SKM-1 treated with dmso at 0.1 percent for 144 hours (cell line): ENCODE measurements around the gene SEC14L5.

Experiments
- DNase-seq: peaks from one replicate; lab custom pipeline; 2025; ENCODE audit not compliant: unreplicated experiment; lab: John Stamatoyannopoulos, UW

Gene SEC14L5

DNA sequence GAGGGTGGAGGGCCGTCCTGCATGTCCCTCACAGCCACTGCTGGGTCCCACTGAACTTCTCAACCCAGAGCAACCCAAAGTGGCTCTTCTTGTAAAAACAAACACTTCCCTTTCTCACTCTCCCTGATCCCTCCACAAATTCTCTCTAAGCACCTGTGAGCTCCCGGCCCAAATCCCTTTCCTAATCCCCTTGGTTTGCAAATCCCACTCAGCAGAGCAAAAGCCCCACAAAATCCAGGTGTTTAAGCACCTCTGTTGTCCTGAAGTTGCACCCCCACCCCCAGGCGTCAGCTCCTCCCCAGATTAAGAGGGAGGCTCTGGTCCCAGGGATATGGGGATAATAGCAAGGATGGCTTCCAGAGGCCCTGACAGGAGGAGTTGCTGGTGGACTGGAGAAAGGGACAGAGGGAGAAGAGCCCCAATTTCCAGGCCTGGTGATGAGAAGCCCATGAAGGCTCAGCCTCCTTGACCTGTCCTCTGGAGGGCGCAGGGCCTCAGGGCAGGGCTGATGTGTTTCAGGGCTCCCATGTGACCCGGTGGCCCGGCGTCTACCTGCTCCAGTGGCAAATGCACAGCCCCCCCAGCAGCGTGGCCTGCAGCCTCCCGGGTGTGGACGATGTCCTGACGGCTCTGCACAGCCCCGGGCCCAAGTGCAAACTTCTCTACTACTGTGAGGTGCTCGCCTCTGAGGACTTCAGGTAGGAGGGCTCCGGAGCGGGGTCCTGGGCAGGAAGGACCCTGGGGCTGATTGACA lies 52.6 kb downstream of the SEC14L5 start:
- no peak for DNase-seq

DNA sequence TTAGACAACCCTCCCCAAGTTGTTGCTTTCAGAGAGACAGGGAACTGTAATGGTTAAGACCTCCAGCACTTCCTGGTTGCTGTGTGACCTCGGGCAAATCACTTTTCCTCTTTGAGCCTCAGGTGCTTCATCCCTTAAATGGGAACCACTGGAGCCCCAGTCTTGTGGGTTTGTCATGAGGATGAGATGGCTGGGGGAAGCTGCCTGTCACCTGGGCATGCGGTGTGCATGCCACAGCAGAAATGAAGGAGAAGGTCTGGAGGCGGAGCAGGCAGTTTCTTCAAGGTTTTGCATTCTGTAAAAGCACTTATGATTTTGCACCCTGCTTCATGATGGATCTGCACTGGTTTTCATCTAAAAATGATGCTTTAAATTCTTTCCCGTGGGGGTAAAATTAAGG lies 53.5 kb downstream of the SEC14L5 start:
- no peak for DNase-seq

DNA sequence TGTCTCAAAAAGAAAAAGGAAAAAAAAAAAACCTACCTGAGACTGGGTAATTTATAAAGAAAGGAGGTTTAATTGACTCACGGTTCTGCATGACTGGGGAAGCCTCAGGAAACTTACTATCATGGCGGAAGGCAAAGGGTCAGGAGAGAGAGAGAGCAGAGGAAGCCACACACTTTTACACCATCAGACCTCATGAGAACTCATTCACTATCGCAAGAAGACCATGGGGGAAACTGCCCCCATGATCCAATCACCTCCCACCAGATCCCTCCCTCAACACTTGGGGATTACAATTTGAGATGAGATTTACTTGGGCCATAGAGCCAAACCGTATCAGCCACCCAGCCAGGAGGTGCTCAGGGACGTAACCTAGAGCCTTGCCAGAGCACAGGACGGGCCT lies 54.8 kb downstream of the SEC14L5 start:
- DNase-seq, result no peak

DNA sequence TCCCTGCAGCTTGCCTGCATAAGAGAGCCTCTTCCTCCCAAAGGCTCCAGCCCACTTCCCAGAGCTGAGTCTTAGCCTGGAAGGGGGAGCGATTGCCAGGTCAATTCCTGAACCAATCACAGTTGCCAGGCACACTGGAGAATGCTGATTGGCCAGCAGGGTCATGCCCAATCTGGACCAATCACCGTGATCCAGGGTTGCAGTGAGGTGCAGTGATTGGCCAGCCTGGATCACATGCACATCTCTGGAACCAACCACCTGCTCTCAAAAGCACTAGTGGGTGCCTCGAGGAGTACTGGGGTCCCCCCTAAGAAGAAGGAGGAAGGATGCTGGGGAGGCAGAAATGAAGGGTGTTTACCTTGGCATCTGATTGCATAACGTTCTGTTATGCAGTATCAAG lies 57.2 kb downstream of the SEC14L5 start:
- DNase-seq, result no peak

DNA sequence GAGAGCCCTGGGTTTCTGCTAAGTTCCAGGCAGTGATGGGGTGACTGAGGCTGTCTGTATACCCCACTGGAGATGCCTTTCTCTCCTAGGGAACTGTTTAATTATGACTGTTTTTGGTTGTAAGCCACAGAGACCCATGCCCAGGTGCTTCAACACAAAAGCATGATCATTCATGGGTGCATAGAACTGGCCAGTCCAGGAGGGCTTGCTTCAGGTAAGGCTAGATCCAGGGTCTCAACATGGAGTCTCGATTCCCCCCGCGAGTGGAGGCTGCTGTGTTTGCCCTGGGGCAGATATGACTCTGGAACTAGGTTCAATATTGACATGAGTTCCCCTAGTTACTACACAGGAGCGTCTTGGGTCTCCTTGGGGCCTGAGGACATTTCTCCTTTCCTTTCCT lies 57.8 kb downstream of the SEC14L5 start:
- DNase-seq, result no peak

DNA sequence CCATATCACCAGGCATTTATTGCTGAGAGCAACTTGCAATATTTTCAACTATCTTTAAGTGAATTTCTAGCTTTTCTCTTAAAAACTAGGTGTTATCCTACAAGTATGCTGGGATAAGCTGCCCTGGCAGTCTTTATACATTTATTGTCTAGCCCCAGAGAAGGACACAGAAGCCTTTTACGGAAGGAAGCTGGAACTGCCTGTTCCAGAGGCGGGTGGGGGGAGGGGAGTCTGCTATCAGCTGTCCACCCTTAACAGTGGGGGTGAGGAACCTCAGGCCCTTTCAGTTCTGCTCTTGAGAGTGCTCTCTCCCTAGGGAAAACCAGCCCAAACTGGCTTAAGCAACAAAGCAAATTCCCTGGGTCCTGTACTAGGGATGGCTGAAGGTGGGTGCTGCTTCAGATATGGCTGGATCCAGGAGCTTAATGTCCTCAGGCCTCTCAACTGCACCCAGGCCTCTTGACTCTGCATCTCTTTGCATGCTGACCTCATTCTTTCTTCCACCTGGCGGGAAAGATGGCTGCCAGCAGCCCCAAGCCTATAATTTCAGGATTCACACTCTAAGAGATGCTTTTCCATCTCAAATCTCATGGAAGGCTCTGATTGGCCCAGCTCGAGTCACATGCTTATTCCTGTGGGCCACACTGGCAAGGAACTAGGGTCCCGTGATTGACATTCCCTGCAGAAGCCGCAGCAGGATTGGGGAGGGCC lies 59.0 kb downstream of the SEC14L5 start:
- DNase-seq, result no peak

DNA sequence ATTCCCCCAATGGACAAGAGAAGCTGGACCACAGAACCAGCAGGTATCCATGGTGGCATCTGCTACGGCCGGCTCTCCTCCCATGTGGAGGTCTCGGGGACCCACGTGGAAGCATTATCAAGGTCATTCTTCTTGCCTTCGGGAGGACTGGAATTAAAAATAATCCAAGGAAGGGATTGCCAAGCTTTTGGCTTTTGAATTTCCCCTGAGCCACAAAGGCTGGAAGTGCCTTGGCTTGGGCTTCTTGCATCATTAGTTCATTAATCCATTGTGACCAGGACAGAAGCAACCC lies 59.5 kb downstream of the SEC14L5 start:
- no peak for DNase-seq

DNA sequence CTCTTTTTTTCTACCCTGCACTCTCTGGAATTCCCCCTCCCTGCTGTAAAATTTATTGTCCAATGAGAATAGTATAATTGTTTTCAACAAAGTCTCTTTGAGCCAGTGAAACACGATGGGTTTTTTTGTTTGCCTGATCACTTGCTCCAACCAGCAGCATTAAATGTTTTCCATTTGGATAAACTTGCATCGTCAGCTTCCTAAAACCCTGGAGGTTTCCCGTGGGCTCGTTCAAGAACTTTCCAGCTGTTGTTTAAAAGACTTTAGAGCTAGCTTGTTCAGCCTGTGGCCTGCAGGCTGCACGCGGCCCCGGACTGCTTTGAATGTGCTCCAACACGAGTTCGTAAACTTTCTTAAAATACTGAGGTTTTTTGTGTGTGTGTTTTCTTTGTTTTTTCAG lies 60.7 kb downstream of the SEC14L5 start:
- DNase-seq, result no peak

DNA sequence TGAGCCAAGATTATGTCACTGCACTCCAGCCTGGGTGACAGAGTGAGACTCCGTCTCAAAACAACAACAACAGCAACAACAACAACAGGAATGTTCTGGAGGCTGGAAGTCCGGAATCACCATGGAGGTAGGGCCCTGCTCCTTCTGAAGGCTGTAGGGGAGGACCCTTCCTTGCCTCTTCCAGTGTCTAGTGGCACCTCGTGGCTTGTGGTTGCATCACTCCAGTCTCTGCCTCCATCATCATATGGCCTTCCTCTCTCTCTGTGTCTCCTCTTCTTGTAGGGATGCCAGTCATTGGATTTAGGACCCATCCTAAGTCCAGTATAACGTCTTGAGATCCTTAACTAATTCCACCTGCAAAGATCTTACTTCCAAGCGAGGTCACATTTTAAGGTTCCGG lies 61.6 kb downstream of the SEC14L5 start:
- DNase-seq, result no peak

DNA sequence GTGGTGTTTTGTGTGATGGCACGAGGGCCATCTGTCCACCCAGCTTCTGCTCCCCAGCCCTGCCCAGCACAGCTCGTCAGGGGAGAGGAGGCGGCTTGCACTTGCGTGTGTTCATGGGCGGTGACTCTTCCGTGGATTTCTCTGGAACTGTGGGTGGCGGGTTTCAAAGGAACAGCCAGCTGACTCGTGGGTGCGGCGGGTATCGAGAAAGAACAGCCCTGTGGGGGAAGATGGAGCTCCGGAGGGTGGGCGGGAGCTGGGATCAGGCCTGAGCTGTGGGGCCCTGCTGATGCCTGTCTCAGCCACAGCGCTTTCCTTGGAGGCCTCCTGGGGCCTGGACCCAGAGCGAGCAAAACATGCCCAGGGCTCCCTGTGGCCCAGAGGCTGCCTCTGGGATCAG lies 62.4 kb downstream of the SEC14L5 start:
- DNase-seq, result no peak

DNA sequence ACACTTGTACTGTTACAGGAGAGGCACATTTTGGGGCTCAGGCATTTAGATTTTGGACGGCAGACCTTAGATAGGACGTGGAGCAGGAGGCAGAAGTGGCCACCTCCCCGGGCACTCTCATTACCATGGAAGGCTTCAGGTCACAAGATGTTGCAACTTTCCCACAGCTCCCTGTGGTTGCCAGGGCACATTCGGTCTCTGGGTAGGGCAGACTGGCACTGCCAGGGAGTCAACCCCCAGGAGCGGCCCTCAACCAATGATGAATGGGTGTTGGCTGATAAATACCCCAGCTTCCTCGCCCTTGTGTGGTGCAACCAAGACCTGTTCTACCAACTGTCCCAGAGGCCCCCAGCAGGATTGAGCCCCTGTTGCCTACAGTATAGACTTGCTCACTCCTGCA lies 64.4 kb downstream of the SEC14L5 start:
- no peak for DNase-seq

DNA sequence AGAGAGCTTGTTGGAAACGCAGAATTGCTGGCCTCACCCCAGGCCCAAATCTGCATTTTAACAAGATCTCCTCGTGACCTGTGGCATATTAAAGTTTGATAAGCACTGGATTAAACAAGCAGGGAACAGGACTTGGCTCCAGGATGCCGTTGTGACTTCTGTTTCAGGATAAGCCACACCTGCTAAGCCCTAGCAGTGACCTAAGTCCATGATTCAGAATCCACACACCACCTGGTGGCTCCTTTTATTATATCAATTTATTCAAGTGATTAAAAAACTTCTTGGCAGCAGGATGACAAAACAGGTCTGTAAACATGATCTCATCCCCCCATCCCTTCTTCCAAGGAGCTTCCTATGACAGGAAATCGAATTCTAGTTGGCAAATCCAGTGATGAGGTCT lies 66.5 kb downstream of the SEC14L5 start:
- DNase-seq, result no peak

DNA sequence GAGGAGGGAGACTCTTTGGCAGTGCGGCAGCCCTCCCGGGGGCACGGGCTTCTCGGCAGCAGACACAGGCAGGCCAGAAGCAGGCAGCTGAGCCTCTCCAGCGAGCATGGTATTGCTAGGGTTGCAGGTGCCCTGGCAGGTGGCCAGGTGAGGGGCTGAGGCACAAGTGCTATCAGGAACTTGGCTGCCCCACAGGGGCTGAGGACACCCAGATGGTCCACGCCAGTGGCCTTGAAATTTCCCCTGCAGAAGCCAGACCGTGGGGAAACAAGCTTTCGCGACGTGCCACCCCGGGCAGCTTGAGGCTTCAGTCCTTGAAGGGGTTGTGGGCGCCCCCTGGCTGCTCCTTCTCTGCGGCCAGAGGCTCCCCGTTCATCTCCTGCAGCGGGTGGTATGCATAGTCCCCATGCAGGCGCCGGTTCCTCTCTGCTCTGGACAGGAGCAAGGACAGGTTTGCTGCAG lies 67.1 kb downstream of the SEC14L5 start:
- no peak for DNase-seq

DNA sequence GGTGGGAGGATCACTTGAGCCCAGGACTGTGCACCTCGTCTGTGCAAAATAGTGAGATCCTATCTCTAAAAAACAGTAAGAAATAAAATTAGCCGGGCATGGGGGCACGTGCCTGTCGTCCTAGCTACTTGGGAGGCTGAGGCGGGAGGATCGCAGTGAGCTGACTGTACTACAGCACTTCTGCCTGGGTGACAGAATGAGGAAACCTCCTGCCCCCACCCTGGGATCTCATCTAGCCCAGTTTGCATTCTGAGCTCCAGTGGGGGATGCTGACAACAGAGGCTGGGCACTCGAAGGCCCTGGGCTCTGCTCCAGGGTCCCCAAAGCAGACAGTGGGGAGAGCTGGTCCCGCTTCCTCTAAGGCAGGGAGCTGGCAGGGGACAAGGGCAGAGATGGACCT lies 68.5 kb downstream of the SEC14L5 start:
- DNase-seq, result no peak

DNA sequence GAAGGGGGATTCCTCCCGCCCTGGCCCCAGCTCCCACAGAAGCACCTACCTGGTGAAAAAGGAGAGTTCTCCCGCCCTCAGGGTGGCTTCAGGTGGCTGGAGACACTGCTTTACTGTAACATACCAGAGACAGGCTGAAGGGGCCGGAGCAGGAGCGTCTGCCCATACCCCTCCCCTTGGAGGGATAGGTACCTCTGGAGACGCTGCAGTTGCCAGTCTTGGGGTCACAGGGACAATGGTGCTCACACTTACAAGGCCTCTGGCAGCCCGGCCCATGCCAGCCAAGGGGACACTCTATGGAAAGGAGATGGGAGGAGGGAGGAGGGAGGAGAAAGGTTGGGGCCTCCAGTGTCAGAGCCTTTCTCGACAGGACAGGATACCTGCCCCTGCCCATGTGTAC lies 69.0 kb downstream of the SEC14L5 start:
- no peak for DNase-seq

DNA sequence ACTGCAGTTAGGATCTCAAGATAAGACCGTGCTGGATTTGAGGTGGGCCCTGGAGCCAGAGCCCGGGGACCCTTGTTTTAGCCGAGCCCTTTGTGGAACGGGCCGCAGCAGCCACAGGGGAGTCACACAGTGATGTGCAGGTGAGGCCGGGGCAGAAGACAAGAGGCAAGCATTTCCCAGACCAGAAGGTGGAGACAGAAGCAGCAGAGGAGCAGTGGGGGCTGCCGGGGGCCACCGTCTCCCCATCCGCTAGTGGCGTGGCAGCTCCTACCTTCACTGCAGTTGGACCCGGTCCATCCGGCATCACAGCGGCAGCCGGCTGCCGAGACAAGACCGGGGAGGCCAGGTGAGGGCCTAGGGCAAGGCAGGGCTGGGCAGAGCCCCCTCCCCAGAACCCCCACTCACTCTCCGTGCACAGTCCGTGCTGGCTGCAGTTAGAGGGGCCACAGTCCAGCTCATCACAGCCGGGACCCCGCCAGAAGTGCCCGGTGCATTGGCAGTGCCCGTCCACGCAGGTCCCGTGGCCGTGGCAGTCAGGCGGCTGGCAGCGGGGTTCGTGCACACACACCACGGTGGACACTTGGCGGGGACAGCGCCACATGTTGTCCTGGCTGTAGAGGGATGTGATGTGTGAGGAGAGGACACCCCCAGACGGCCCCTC lies 69.6 kb downstream of the SEC14L5 start:
- DNase-seq, result no peak

DNA sequence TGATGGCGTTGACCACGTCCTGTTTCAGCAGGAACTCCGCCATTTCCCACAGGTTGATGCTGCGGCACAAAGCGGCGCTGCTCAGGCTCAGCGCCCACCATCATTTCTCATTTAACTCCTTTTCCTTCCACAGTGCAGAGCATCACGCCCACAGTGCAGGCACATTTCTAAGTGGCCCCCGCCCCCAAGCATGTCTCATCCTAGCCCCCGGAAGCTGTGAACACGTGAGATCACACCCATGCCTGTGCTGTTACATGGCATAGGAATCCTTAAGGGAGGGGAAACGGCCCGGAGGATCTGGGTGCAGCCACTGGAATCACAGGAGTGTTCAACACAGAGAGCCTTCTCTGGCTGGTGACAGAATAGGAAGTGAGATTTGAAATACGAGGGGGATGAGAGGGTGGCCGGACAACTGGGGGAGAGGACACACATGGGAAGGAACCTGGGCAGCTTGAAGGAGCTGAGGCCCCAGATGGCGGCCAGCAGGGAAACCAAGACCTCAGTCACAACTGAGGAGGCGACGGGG lies 70.9 kb downstream of the SEC14L5 start:
- no peak for DNase-seq

DNA sequence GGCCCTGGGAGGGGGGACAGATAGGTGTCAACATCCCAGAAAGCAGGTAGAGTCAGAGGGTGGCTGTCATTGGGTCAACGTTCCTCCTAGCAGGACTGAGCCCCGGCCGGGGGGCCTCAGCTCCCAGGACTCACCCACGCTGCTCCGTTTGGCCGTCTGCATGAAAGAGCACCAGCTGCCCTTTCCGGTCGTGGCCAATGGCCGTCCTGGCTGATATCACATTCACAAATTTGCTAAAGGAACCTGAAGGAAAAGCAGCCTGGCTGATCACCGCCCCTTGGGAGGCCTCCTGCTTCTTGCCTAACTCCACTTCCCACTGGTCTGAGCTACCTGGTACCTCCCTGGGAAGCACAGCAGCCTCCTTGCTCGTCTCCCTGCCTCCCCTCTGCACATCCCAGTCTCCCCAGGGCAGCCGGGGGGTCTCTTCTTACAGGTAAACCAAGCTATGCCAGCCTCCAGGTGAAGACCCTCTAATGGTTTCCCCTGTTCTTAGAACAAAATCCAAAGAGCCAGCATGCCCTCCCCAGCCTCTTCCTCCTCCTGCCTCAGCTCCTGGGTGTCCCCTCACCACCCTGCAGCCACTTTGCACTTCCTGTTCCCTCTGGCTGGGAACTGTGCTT lies 72.2 kb downstream of the SEC14L5 start:
- no peak for DNase-seq

DNA sequence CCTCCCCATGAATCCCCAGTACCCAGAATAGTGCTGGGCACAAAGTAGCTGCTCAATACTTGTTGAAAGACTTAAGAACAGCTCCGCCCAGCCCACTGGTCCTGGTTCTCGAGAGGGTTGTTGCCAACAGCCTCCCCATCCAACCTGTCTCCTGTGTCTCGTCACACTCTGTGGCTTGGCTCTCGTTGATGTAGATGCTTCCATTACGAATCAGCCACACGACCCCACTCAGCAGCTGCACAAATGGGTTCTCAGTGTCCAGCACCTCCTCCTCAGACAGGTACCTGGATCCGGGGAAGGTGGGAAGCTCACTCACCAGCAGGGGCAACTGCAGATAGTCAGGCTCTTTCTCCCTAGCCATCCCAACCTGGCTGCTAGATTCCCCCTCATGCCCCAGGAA lies 73.5 kb downstream of the SEC14L5 start:
- no peak for DNase-seq

DNA sequence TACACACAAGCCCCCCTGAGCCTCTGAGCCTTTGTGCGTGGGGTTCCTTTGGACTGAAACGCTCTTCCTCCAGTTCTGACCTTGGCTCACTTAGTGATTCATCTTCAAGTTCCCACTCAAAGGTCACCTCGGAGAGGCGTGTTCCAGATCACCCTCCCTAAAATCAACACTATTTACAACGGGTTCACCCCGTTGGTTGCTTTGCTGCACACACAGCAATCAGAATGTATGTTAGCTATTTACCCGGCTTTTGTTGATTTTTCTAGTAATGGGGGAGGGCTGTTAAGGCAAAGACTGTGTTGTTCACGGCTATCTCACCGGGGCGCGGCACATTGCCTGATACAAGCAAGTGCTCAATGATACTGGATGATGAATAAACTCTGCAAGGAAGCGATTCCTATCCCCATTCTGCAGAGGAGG lies 74.6 kb downstream of the SEC14L5 start:
- no peak for DNase-seq

DNA sequence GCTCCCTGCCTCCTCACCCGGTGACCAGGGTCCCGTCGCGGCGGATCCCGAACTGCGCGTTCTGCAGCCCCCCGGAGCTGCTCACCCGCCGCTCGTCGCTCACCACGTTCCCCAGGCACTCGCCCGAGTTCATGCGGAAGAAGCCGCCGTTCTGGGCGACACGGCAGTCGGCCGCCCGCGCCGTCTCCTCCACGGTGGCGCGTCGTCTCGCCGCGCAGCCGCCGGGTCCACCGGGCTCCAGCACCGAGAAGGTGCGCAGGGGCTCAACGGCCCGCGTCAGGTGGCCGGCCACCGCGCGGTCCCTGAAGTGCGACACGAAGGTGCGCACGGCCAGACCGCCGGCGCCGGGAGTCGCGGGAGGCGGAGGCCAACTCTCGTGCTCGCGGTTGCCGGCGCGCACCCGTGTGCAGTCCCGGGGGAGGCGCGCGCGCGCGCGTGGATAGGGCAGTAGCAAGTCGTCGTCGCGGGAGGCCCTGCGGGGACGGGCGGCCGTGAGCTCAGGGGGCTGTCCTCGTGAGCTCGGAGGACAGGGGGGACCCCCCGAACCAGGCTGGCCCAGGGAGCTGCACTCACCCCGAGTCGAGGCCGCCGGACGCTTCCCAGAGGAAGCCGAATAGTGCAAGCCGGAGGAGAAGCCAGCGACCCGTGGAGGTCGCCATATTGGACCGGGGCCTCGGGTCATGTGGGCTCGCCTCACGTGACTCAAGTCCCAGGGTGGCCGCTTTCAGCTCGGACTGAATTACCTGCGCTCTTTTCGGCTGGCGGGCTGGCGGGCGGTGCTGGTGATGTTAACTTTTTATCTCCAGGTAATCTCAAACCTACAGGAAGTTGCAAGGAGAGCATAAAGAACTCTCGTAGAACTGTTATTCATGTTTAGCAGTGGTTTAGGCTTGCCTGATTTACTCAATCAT lies 75.4 kb downstream of the SEC14L5 start, which contains the start of gene NAGPA:
NAGPA (minus strand) TSS at position 680 of the 911 bp plus-strand sequence; CDS start at position 659, 21 bp downstream.
- peak; percentile 65 for DNase-seq
